ENCODE measurements around the gene CKLF. TPM values are rescaled to one million over a fixed set of nuclear protein-coding genes. Genes with fewer than 3 reads are reported as not detected.

CKLF gene
- total RNA-seq, 6 experiments from 2014 or later = 8.4 to 30.5 (median 14.0) TPM

DNA sequence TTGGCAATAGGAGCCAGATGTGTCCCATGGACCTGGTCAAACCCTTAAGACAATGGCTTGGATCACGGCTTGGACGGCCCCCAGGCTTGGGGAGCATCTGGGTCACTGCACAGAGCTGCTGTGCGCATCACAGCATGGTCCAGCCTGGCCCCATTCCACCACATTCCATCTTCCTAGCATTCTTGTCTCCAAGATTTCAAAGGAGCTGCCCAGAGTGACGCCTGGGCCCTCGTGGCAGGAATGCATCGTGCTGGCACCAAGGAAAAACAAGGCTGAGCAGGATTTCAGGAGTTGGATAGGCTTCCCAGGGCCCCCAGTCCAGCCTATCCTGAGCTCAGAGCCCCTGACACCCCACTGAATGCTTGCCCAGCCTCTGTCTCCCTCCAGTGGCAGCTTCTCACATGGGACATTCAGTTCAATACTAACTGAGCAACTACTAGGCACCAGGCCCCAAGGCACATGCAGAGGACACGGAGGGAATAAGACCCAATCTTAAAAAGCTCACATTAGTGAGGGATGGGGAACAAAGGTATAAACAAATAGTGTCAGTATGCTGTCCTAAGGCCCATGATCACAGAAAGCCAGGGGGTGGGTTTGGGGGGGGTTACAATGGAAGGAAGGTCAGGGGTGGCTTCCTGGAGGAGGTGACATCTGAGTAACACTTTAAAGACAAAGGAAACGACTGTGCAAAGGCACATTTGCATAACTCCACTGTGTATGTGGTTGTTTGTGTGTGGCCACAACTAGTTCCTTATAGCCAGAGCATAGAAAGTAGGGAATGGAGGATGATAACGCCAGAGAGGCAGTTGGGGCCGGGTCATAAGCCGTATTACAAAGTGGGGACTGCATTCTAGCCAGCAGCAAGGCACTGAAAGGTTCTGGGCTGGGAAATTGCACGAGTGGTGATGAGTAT, 36.5 kb upstream of the CKLF start:
- Histone ChIP-seq H3K9me3 (no peaks in the 10 kb centered on the region), H3K4me3 (no peak overlapping the region), H3K4me1 (peaks cover 4 to 76% (median 47%) of the 10 kb centered on the region in 4 donors), H3K36me3 (no peaks in the 10 kb centered on the region), H3K27ac (peak overlapping the region; percentile 82 to 99 (median 83)), H3K27me3 (no peaks in the 10 kb centered on the region)
- peak in 3 of 4 donors; percentile 0 to 4 (median 2) for ATAC-seq
- WGBS (ENCODE audit: insufficient coverage, low coverage, low lambda C conversion rate, missing lambda C conversion rate) = 19% methylated on average over 6 of the region's 12 CpGs
- DNase-seq = peak in 1 of 3 donors; percentile 56
- TF ChIP-seq POLR2A (IDR thresholded peaks at IDR 0.05) = no peak
- TF ChIP-seq, protein P1, sequence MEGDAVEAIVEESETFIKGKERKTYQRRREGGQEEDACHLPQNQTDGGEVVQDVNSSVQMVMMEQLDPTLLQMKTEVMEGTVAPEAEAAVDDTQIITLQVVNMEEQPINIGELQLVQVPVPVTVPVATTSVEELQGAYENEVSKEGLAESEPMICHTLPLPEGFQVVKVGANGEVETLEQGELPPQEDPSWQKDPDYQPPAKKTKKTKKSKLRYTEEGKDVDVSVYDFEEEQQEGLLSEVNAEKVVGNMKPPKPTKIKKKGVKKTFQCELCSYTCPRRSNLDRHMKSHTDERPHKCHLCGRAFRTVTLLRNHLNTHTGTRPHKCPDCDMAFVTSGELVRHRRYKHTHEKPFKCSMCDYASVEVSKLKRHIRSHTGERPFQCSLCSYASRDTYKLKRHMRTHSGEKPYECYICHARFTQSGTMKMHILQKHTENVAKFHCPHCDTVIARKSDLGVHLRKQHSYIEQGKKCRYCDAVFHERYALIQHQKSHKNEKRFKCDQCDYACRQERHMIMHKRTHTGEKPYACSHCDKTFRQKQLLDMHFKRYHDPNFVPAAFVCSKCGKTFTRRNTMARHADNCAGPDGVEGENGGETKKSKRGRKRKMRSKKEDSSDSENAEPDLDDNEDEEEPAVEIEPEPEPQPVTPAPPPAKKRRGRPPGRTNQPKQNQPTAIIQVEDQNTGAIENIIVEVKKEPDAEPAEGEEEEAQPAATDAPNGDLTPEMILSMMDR (IDR thresholded peaks at IDR 0.05) = peak; percentile 38 to 66 (median 52)
- intact Hi-C loops (cut with DNase I) = no loop called here

DNA sequence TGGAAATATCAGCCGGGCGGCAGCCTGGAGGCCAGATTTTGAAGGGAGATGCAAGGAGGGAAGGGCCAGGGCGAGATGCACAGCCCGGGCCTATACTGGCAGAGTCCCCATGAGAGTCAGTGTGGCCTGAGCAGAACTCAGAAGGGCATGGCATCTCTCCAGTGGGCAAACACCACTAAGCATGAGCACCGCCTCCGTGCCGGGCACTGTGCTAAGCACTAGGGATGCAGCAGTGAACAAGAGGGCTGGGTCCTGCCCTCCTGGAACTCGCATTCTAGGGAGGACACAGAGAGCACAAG, 35.9 kb upstream of the CKLF start:
- Histone ChIP-seq H3K9me3 (no peaks in the 10 kb centered on the region), H3K27me3 (no peaks in the 10 kb centered on the region), H3K36me3 (no peaks in the 10 kb centered on the region), H3K4me3 (no peak overlapping the region), H3K27ac (peak overlapping the region; percentile 82 to 99 (median 83)), H3K4me1 (peaks cover 2 to 74% (median 44%) of the 10 kb centered on the region in 4 donors)
- WGBS (ENCODE audit: insufficient coverage, low coverage, low lambda C conversion rate, missing lambda C conversion rate) = 0% methylated on average over 2 of the region's 8 CpGs
- TF ChIP-seq, protein P1 (IDR thresholded peaks at IDR 0.05) = no peak
- TF ChIP-seq POLR2A (IDR thresholded peaks at IDR 0.05) = no peak
- no peak for DNase-seq
- peak in 1 of 4 donors; percentile 84 for ATAC-seq
- intact Hi-C loops (cut with DNase I) = no loop called here

DNA sequence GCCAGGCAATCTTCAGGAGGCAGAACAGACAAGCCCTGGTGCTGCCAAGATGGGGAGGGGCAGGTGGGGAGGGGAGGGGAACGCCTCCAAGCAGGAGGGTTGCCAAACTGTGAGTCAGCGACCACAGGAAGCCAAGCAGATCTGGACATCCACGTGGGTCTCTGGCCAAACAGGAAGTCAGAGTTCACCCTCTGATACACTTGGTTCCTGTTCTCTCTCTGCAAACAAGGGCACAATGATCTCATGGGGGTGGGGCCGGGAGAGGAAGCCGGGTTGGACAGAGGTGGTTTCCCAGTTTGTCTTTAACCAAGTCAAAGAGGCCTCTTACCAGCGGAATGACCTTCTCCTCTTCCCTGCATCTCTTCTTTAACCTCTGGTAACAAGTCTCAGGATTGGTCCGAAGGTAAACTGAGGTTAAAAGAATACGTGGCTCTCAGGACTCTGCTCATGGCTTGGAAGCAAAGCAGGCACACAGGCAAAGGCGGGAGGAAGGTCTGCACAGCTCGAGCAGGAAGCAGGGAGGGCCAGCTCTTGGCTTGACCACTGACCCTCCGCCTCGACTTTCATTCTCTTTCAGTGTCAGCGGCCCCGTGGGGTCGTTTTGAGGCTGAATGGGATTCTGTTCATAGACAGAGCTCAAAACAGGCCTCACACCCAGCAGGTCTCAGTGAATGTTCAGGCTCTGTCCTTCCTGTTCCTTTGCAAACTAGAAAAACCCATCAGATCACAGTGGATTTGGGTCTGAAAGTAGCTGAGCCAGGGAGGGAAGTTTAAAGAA, 35.4 kb upstream of the CKLF start:
- H3K27ac ChIP-seq = peak overlapping the region; percentile 95 to 99 (median 99)
- no peaks in the 10 kb centered on the region for H3K36me3 ChIP-seq
- intact Hi-C loops (cut with DNase I) = no loop called here
- no peaks in the 10 kb centered on the region for H3K27me3 ChIP-seq
- TF ChIP-seq, protein P1 (IDR thresholded peaks at IDR 0.05) = no peak
- TF ChIP-seq POLR2A (IDR thresholded peaks at IDR 0.05) = peak; percentile 90
- H3K4me3 ChIP-seq = peak overlapping the region; percentile 12 to 49 (median 40)
- DNase-seq (peak; percentile 96 to 99 (median 98)), ATAC-seq (peak; percentile 79 to 92 (median 86))
- peaks cover 0 to 73% (median 42%) of the 10 kb centered on the region in 4 donors for H3K4me1 ChIP-seq
- H3K9me3 ChIP-seq = no peaks in the 10 kb centered on the region
- WGBS (ENCODE audit: insufficient coverage, low coverage, low lambda C conversion rate, missing lambda C conversion rate) = under 1% methylated on average over 15 of the region's 15 CpGs

DNA sequence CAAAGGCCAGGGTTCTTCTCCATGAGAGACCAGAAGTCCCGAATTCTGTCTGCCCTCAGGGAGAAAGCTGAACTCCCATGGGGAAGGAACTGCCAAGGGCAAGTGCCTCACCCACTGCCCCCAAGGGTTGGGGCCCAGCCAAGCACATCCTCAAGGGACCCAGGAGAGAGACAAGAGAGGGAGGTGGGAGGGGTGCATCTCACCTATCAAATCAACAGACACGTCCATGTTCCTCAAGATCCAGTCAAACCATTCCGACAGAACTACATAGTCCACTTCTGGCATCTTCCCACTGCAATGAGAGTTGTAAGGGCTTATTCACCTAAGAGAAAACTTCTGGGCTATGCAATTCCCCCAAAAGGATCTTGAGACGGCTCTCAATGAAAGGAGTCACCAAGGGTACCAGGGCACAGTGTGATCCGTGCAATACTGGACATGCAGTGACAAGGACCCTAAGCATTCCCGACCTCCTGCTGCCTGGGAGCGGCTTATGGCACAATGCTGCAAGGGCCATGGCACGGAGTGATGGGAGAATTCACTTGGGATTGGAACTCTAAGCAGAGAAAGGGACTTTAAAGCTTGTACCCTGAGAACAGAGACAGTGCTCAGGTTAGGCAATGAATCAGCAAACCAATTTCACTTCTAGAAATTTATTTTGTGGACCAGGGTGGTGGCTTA, 34.7 kb upstream of the CKLF start:
- 48% methylated on average over 8 of the region's 8 CpGs for WGBS (ENCODE audit: insufficient coverage, low coverage, low lambda C conversion rate, missing lambda C conversion rate)
- intact Hi-C loops (cut with DNase I) = no loop called here
- peaks cover 0 to 65% (median 36%) of the 10 kb centered on the region in 4 donors for H3K4me1 ChIP-seq
- ATAC-seq = no peak
- H3K4me3 ChIP-seq = peak overlapping the region; percentile 12 to 49 (median 40)
- DNase-seq = peak in 1 of 3 donors; percentile 60
- no peaks in the 10 kb centered on the region for H3K36me3 ChIP-seq
- peak overlapping the region; percentile 95 to 99 (median 99) for H3K27ac ChIP-seq
- no peaks in the 10 kb centered on the region for H3K27me3 ChIP-seq
- H3K9me3 ChIP-seq = no peaks in the 10 kb centered on the region
- TF ChIP-seq POLR2A (IDR thresholded peaks at IDR 0.05) = no peak
- TF ChIP-seq, protein P1 (IDR thresholded peaks at IDR 0.05) = no peak
